22Rv1 (cell line): ENCODE data around the gene GRIK1.

Experiments used
- H3K27ac ChIP-seq: fragments of 450-650 bp; 2 replicates; pipeline ENCODE4 v1.5.1; 2017
- ZFX ChIP-seq: fragments of 450-650 bp; IDR thresholded peaks from 2 replicates; pipeline ENCODE4 v1.6.1; 2017; ENCODE audit warnings: antibody characterized with exemption, borderline replicate concordance
- TF ChIP-seq, protein P1 (sequence below): fragments of 450-650 bp; IDR thresholded peaks from 2 replicates; pipeline ENCODE4 v1.5.1; 2017; ENCODE audit warnings: mild to moderate bottlenecking

GRIK1 gene

DNA sequence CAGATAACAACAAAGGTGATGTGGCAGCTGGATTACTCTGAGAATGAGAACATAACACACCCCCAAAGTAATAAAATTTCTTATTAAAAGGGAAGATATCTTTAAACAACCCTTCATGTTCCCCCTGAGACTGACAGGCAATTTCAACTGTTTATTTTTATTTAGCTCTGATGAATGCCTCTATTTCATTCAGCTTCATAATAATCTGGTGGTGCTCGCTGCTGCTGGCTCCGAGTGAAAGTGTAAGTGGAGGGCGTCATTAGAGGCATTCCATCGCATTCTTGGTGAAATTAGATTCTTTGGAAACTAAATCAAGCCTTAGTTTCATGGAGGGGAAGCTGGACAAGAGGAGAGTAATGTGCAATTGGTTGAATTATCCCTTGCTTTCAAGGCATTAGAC lies 128.9 kb downstream of the GRIK1 start:
- no peak for TF ChIP-seq ZFX
- TF ChIP-seq, protein P1, sequence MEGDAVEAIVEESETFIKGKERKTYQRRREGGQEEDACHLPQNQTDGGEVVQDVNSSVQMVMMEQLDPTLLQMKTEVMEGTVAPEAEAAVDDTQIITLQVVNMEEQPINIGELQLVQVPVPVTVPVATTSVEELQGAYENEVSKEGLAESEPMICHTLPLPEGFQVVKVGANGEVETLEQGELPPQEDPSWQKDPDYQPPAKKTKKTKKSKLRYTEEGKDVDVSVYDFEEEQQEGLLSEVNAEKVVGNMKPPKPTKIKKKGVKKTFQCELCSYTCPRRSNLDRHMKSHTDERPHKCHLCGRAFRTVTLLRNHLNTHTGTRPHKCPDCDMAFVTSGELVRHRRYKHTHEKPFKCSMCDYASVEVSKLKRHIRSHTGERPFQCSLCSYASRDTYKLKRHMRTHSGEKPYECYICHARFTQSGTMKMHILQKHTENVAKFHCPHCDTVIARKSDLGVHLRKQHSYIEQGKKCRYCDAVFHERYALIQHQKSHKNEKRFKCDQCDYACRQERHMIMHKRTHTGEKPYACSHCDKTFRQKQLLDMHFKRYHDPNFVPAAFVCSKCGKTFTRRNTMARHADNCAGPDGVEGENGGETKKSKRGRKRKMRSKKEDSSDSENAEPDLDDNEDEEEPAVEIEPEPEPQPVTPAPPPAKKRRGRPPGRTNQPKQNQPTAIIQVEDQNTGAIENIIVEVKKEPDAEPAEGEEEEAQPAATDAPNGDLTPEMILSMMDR: no peak
- no peak overlapping the region for H3K27ac ChIP-seq

DNA sequence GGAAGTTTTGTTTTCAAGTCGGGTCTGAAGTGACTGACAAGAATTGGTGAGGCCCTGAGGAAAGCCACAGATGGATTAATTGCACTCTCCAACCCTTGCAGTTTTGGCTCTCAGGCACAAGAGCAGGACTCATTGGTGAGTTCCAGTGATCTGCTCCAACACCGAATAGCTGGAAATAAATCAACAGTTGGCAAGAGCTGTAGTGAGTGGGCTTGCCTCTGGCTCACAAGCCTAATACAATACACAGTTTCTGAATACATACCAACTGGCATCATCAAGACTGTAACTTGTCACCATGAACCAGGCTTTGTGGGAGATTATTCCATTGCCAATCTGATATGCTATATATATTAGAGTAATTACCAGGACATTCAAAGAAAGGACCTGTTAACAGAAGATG lies 131.6 kb downstream of the GRIK1 start:
- TF ChIP-seq ZFX: no peak
- TF ChIP-seq, protein P1: no peak
- H3K27ac ChIP-seq: no peak overlapping the region

DNA sequence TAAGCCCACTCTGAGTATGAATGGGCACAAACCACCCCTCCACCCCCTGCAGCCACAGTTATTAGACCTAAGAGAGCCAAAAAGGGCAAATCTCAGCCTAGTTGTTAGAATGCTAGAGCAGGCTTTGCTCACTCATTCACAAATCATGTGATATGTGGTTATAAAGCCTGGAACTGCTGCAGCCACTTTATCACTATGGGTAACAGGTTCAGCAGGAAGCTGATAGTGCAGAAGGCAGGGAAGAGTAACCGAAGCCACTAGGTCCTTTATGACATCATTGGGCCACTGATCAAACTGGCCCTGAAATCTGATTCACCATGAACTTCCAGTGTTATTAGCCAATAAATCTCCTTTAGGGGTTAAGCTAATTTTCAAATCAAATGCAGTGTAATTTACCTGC lies 134.7 kb downstream of the GRIK1 start:
- H3K27ac ChIP-seq: no peak overlapping the region
- TF ChIP-seq, protein P1: no peak
- no peak for TF ChIP-seq ZFX

DNA sequence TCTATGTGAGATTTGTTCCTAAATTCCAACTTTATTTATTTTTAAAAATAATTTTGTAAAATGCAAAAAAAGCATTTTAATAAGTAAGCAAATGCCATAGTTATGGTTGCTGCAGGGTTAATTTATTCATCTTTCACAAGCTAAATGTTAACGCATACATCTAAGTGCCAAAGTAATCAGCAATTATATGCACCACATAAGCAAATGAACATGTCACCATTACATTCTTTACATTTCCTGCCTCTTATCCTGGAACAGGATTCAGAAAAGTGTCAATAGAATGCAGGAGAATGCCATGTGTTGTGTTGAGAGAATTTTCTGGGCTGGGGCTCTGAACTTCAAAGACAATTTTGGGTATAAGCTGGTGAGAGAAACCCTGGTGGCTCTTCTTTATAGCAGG lies 136.6 kb downstream of the GRIK1 start:
- no peak overlapping the region for H3K27ac ChIP-seq
- TF ChIP-seq, protein P1: no peak
- no peak for TF ChIP-seq ZFX

DNA sequence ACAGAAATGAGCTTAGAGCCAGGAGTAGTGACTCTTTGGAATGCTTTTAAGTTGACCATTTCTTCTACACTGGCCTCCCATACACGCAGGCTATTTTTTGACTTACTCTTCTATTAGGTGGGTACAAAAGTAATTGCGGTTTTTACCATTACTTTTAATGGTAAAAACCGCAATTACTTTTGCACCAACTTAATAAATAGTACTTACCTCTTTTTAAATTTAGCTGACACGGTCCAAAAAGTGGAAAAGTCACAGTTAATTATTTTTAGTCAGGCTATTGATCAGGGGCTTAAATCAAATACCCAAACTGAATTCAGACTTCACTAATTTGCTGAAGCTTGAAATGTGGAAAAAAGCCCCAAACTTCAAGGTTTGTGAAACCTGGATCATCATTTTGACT lies 138.7 kb downstream of the GRIK1 start:
- TF ChIP-seq, protein P1: no peak
- no peak for TF ChIP-seq ZFX
- no peak overlapping the region for H3K27ac ChIP-seq

DNA sequence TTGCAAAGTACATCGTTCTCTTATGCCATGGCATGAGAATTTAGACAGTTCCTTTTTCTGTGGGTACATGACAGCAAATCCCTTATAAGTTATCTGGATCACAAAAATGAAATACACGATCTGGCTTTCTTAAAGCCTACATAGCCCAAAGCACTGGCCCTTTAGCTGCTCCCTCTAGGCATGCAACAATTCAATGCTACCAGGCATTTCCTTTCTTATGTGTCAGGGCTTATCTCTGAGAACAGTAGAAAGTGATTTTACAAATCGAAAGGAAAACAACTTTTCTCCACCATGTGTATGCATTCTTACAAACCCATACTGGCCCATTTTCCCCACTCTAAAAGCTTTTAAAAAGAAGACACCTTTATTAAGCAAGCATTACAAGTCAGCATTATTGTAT lies 139.7 kb downstream of the GRIK1 start:
- no peak overlapping the region for H3K27ac ChIP-seq
- TF ChIP-seq ZFX: no peak
- TF ChIP-seq, protein P1: no peak

DNA sequence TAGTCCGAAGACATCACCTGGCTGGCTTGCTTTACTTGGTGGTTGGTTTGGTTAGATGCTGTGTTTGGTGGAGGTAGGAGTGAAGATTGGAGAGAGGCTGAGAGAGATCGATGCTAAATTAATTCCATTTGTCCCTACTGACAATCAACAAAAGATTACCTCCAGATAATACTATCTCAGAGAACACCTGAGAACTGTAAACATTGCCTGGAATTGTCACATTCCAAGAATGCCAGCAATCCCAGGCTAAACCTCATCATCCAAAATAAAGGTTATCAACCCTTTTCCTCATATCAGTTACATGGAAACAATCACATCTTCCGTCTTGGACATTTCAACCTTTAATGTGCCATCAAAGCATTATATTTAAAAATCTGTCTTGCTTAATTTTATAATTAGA lies 141.0 kb downstream of the GRIK1 start:
- TF ChIP-seq ZFX: no peak
- no peak overlapping the region for H3K27ac ChIP-seq

DNA sequence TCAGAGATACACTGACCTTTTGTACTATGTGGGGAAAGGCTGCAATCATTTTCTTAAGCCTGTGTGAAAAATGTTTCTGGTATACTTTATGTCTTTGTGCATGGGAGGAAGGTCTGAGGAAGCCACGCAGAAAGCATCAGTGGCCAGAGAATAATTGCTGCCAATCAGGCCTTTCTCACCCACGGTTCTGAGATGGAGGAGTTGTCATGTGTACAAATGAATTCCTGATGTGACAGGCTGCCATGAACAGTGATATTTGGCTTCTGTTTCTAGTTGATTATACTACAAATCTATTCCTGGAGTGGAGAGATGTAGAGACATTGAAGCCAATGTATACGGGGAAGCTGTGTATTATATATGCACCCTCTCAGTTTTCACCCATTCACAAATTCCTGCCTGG lies 142.6 kb downstream of the GRIK1 start:
- TF ChIP-seq, protein P1: no peak
- no peak for TF ChIP-seq ZFX
- no peak overlapping the region for H3K27ac ChIP-seq
